HepG2 (cell line): Measurements from ENCODE around the gene PPP1R7. TPM values are rescaled to one million over a fixed set of nuclear protein-coding genes. Genes with fewer than 3 reads are reported as not detected.

ENCODE experiments used
- ATAC-seq: fragments of 200-7000 bp; cut with Tn5 transposase; 3 replicates; pipeline ENCODE4 v1.9.1; 2020; ENCODE audit warnings: mild to moderate bottlenecking, moderate library complexity
- BruUV-seq: library from RNA; stranded (reverse); fragments of 400-500 nt; replicated peaks from 2 replicates; lab custom pipeline; 2021; lab: Mats Ljungman, UMichigan
- CTCF ChIA-PET: fragments of 300-600 bp; formaldehyde crosslinking; extraction: SDS; loops from one replicate; lab custom pipeline; 2021; ENCODE audit warnings: low total read pairs, inconsistent platforms, low intra/inter-chr PET ratio; lab: Yijun Ruan, JAX
- POLR2A ChIA-PET: fragments of 350-600 bp; sonication (Branson Sonifier 250); formaldehyde crosslinking; loops from one replicate; lab custom pipeline; 2020; ENCODE audit warnings: antibody characterized with exemption, inconsistent platforms; lab: Yijun Ruan, JAX
- DNase-seq: peaks from one replicate; pipeline ENCODE4 v3.0.0-alpha.2; 2015; ENCODE audit warnings: low spot score
- FAIRE-seq: peaks from 3 replicates; lab custom pipeline; 2011; peaks lifted over from hg19 to GRCh38; lab: Jason Lieb, UNC
- H2AFZ ChIP-seq: one replicate; pipeline ENCODE4 v1.6.1; 2011; ENCODE audit warnings: low read length, inconsistent platforms
- H3K27ac ChIP-seq: fragments of 300-600 bp; 3 replicates; pipeline ENCODE4 v1.8.0; 2011; ENCODE audit warnings: mixed run types, mild to moderate bottlenecking, mixed read lengths, low read length, inconsistent platforms; ENCODE audit not compliant: insufficient read depth; ENCODE audit errors: extremely low read length
- H3K27me3 ChIP-seq, 2 experiments: fragments of 200-600 bp in 1 of 2; 2 replicates in 1 of 2; 3 replicates in 1 of 2; pipeline versions ENCODE4 v1.6.0 to v1.8.0; 2011; ENCODE audit warnings: low read length in 2 of 2, mild to moderate bottlenecking in 2 of 2, moderate library complexity in 2 of 2, inconsistent platforms in 1 of 2; ENCODE audit not compliant: insufficient read depth in 2 of 2, control insufficient read depth in 1 of 2
- H3K36me3 ChIP-seq, 2 experiments: fragments of 200-600 bp in 1 of 2; replicated peaks in 1 of 2; 2 replicates in 1 of 2; 3 replicates in 1 of 2; pipeline versions ENCODE4 v1.5.1 to v1.8.0; 2011; ENCODE audit warnings: low read length in 2 of 2, inconsistent platforms in 1 of 2; ENCODE audit not compliant: insufficient read depth in 2 of 2, control insufficient read depth in 1 of 2
- H3K4me1 ChIP-seq: 2 replicates; pipeline ENCODE4 v1.5.1; 2012; ENCODE audit warnings: low read length, inconsistent platforms; ENCODE audit not compliant: insufficient read depth
- H3K4me2 ChIP-seq: 2 replicates; pipeline ENCODE4 v1.6.0; 2011; ENCODE audit warnings: low read depth, low read length, inconsistent platforms
- H3K4me3 ChIP-seq, 3 experiments: fragments of 200-600 bp in 1 of 3; sonication (generic), shearing (Covaris generic) in 1 of 3; replicated peaks in 1 of 3; 2 replicates each; pipeline ENCODE4 v1.5.1; 2011 to 2016; ENCODE audit warnings: low read length in 3 of 3, inconsistent platforms in 2 of 3, low read depth in 2 of 3, mild to moderate bottlenecking in 2 of 3, control low read depth in 1 of 3, mixed read lengths in 1 of 3; ENCODE audit not compliant: insufficient read depth in 1 of 3
- H3K79me2 ChIP-seq: one replicate; pipeline ENCODE4 v1.6.1; 2011; ENCODE audit warnings: low read length, inconsistent platforms; ENCODE audit not compliant: insufficient read depth
- H3K9ac ChIP-seq: 2 replicates; pipeline ENCODE4 v1.6.0; 2011; ENCODE audit warnings: mild to moderate bottlenecking, low read depth, low read length, inconsistent platforms; ENCODE audit not compliant: insufficient read depth
- H3K9me3 ChIP-seq: 2 replicates; pipeline ENCODE4 v1.5.1; 2012; ENCODE audit warnings: mild to moderate bottlenecking, low read length
- H4K20me1 ChIP-seq: 2 replicates; pipeline ENCODE4 v1.6.0; 2011; ENCODE audit warnings: inconsistent platforms, mild to moderate bottlenecking, low read length, moderate library complexity; ENCODE audit not compliant: insufficient read depth
- CBX5 ChIP-seq: sonication (generic); formaldehyde crosslinking; IDR thresholded peaks from 2 replicates; pipeline ENCODE4 v1.4.0; 2020; ENCODE audit warnings: missing genetic modification reagents, borderline replicate concordance
- CCDC6 ChIP-seq: sonication (generic); formaldehyde crosslinking; IDR thresholded peaks from 2 replicates; pipeline ENCODE4 v1.8.1; 2022; ENCODE audit warnings: mild to moderate bottlenecking, missing genetic modification reagents, moderate library complexity
- HDAC6 ChIP-seq: fragments of 200-600 bp; sonication (generic); IDR thresholded peaks from 2 replicates; pipeline ENCODE4 v1.7.0; 2017; ENCODE audit warnings: mild to moderate bottlenecking, antibody characterized with exemption, low read length, low read depth
- MAFG ChIP-seq: sonication (generic); formaldehyde crosslinking; IDR thresholded peaks from 2 replicates; pipeline ENCODE4 v1.5.1; 2020; ENCODE audit warnings: mild to moderate bottlenecking, missing genetic modification reagents
- NCOR1 ChIP-seq: fragments of 200-600 bp; sonication (generic); IDR thresholded peaks from 2 replicates; pipeline ENCODE4 v1.7.0; 2017; ENCODE audit warnings: antibody characterized with exemption, low read length, borderline replicate concordance
- POLR2A ChIP-seq, 2 experiments: IDR thresholded peaks; 2 replicates each; pipeline ENCODE4 v1.6.1; 2011; ENCODE audit warnings: low read depth in 2 of 2, low read length in 2 of 2, mild to moderate bottlenecking in 1 of 2, moderate library complexity in 1 of 2; ENCODE audit not compliant: insufficient read depth in 1 of 2
- RAD21 ChIP-seq: fragments of 450-650 bp; formaldehyde crosslinking; IDR thresholded peaks from 2 replicates; pipeline ENCODE4 v1.5.0; 2020; ENCODE audit warnings: mild to moderate bottlenecking
- TRIM24 ChIP-seq: sonication (generic); formaldehyde crosslinking; IDR thresholded peaks from 2 replicates; pipeline ENCODE4 v1.8.0; 2022; ENCODE audit warnings: mild to moderate bottlenecking, missing genetic modification reagents
- TSC22D2 ChIP-seq: sonication (generic); formaldehyde crosslinking; IDR thresholded peaks from 2 replicates; pipeline ENCODE4 v1.5.1; 2020; ENCODE audit warnings: missing genetic modification reagents, mild to moderate bottlenecking, borderline replicate concordance
- YEATS4 ChIP-seq: sonication (generic); formaldehyde crosslinking; IDR thresholded peaks from 2 replicates; pipeline ENCODE4 v1.4.0; 2020; ENCODE audit warnings: missing genetic modification reagents, borderline replicate concordance
- ZFP41 ChIP-seq: sonication (generic); formaldehyde crosslinking; IDR thresholded peaks from 2 replicates; pipeline ENCODE4 v1.4.0; 2020; ENCODE audit warnings: mild to moderate bottlenecking, missing genetic modification reagents, borderline replicate concordance
- ZNF292 ChIP-seq: sonication (generic); formaldehyde crosslinking; IDR thresholded peaks from 2 replicates; pipeline ENCODE4 v1.8.1; 2022; ENCODE audit warnings: mild to moderate bottlenecking, low read depth, missing genetic modification reagents, borderline replicate concordance
- ZNF430 ChIP-seq: sonication (generic); formaldehyde crosslinking; IDR thresholded peaks from 2 replicates; pipeline ENCODE4 v1.9.0; 2021; ENCODE audit warnings: mild to moderate bottlenecking, missing genetic modification reagents
- WGBS: methylation state at CpG from one replicate; pipeline ENCODE4 v1.1.6; 2017; ENCODE audit warnings: low lambda C conversion rate; 5-methylcytosine and 5-hydroxymethylcytosine counted together
- in situ Hi-C: cut with HindIII; loops from 2 replicates; pipeline ENCODE4 v1.10.0; 2017; ENCODE audit warnings: low pct_unique_long_range_greater_than_20kb; ENCODE audit not compliant: extremely low pct_ligation_motif_present
- intact Hi-C: fragments of 100-400 bp; cut with micrococcal nuclease; formaldehyde crosslinking; loops from one replicate; pipeline ENCODE4 v1.10.0; 2022; ENCODE audit not compliant: unreplicated experiment
- polyA plus RNA-seq, 8 experiments: library from polyadenylated mRNA; depleted of rRNA in 3 of 8; stranded (reverse) in 7 of 8; unstranded in 1 of 8; fragments of >200 nt; fragmentation: Illumina TruSeq in 4 of 8; extraction: Trizol in 4 of 8; gene quantifications; 2 replicates each; pipeline versions ENCODE4 v1.2.1 to v1.2.3, GENCODE V29; 2011 to 2016; ENCODE audit warnings: low read depth in 4 of 8, missing spikeins in 1 of 8, mixed read lengths in 1 of 8; ENCODE audit not compliant: insufficient read depth in 1 of 8
- total RNA-seq, 5 experiments: library from RNA; depleted of rRNA; stranded (reverse); fragments of >200 nt; fragmentation: Illumina TruSeq; extraction: Trizol; gene quantifications; 2 replicates each; pipeline ENCODE4 v1.2.3, GENCODE V29; 2016; ENCODE audit warnings: low read depth in 1 of 5
- TF ChIP-seq, protein P1 (sequence below): sonication (generic); formaldehyde crosslinking; IDR thresholded peaks from 2 replicates; pipeline ENCODE4 v1.5.1; 2020; ENCODE audit warnings: missing genetic modification reagents, mild to moderate bottlenecking, borderline replicate concordance
- TF ChIP-seq, protein P2 (sequence below): IDR thresholded peaks from 2 replicates; pipeline ENCODE4 v1.6.1; 2016; ENCODE audit warnings: mild to moderate bottlenecking, missing biosample characterization, missing genetic modification reagents
- TF ChIP-seq, protein P3 (sequence below): sonication (generic); formaldehyde crosslinking; IDR thresholded peaks from 2 replicates; pipeline ENCODE4 v1.4.0; 2020; ENCODE audit warnings: missing genetic modification reagents, borderline replicate concordance
- TF ChIP-seq, protein P4 (sequence below): IDR thresholded peaks from 2 replicates; pipeline ENCODE4 v1.6.1; 2012; ENCODE audit warnings: low read length, improper control_type of control experiment
- TF ChIP-seq, protein P5 (sequence below): sonication (generic); formaldehyde crosslinking; IDR thresholded peaks from 2 replicates; pipeline ENCODE4 v1.4.0; 2020; ENCODE audit warnings: mild to moderate bottlenecking, missing genetic modification reagents

The PPP1R7 gene
- total and polyA plus RNA-seq, 2 of the 13 experiments (the other 11 are each of a cell fraction or from before 2014, with no cell fraction given) = 33.3 to 67.9 TPM

DNA sequence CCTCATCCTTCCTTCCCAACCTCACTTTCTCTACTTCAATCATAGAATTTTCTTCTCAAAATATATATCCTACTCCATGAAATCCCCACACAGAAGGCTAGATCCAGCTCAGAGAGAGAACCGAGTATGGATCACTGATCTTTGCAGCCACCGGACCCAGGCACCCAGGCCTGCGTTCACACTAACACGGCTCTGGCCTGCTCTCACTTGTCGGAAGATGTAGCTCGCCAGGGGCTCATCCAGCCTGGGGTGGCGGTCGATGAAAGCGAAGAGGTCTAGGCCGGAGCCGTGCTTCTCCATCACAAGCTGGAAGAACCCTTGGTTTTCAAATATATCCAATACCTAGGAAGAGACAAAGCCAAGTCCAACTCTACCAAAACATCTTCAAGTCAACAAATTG lies 35.4 kb upstream of the PPP1R7 start:
- no peak overlapping the region for H3K9ac ChIP-seq
- WGBS = 97% methylated on average over 11 of the region's 11 CpGs
- BruUV-seq = no TSS peak
- CTCF ChIA-PET = no interaction called here
- no peaks in the 10 kb centered on the region for H3K27me3 ChIP-seq
- in situ Hi-C loops (no loop called here), intact Hi-C loops (no loop called here)
- ATAC-seq (no peak), FAIRE-seq (no peak), DNase-seq (no peak)
- H3K27ac ChIP-seq = no peak overlapping the region
- H2AFZ ChIP-seq = no peak overlapping the region
- H3K36me3 ChIP-seq = peaks cover 9 to 30% of the 10 kb centered on the region in 2 experiments; a peak in 4 of 5 replicates
- H3K9me3 ChIP-seq = no peaks in the 10 kb centered on the region
- POLR2A ChIA-PET = no interaction called here
- no peaks in the 10 kb centered on the region for H3K79me2 ChIP-seq
- no peaks in the 10 kb centered on the region for H4K20me1 ChIP-seq
- no peak overlapping the region for H3K4me2 ChIP-seq
- H3K4me3 ChIP-seq = no peak overlapping the region
- H3K4me1 ChIP-seq = no peaks in the 10 kb centered on the region
- no peak for TF ChIP-seq CBX5 (CRISPR knock-in tag)
- no peak for TF ChIP-seq HDAC6
- no peak for TF ChIP-seq ZFP41 (CRISPR knock-in tag)
- TF ChIP-seq, protein P1, sequence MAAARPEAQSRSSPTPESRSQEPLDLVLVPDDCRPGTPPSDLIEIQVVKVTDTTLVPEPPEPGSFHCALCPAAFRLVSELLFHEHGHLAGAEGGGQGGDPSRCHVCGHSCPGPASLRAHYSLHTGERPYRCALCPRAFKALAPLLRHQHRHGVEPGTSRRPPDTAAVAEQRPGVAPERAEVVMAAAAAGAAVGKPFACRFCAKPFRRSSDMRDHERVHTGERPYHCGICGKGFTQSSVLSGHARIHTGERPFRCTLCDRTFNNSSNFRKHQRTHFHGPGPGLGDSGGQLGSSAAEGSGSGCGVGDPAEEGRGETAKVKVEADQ (CRISPR knock-in tag) = no peak
- TF ChIP-seq ZNF292 (CRISPR knock-in tag) = no peak
- TF ChIP-seq ZNF430 = no peak
- TF ChIP-seq TSC22D2 (CRISPR knock-in tag) = no peak
- TF ChIP-seq YEATS4 (CRISPR knock-in tag) = no peak
- TF ChIP-seq, protein P2, sequence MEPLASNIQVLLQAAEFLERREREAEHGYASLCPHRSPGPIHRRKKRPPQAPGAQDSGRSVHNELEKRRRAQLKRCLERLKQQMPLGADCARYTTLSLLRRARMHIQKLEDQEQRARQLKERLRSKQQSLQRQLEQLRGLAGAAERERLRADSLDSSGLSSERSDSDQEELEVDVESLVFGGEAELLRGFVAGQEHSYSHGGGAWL (CRISPR knock-in tag) = no peak
- no peak for TF ChIP-seq MAFG (CRISPR knock-in tag)
- TF ChIP-seq, protein P3, sequence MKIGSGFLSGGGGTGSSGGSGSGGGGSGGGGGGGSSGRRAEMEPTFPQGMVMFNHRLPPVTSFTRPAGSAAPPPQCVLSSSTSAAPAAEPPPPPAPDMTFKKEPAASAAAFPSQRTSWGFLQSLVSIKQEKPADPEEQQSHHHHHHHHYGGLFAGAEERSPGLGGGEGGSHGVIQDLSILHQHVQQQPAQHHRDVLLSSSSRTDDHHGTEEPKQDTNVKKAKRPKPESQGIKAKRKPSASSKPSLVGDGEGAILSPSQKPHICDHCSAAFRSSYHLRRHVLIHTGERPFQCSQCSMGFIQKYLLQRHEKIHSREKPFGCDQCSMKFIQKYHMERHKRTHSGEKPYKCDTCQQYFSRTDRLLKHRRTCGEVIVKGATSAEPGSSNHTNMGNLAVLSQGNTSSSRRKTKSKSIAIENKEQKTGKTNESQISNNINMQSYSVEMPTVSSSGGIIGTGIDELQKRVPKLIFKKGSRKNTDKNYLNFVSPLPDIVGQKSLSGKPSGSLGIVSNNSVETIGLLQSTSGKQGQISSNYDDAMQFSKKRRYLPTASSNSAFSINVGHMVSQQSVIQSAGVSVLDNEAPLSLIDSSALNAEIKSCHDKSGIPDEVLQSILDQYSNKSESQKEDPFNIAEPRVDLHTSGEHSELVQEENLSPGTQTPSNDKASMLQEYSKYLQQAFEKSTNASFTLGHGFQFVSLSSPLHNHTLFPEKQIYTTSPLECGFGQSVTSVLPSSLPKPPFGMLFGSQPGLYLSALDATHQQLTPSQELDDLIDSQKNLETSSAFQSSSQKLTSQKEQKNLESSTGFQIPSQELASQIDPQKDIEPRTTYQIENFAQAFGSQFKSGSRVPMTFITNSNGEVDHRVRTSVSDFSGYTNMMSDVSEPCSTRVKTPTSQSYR (CRISPR knock-in tag) = no peak
- TF ChIP-seq NCOR1 = no peak
- TF ChIP-seq, protein P4, sequence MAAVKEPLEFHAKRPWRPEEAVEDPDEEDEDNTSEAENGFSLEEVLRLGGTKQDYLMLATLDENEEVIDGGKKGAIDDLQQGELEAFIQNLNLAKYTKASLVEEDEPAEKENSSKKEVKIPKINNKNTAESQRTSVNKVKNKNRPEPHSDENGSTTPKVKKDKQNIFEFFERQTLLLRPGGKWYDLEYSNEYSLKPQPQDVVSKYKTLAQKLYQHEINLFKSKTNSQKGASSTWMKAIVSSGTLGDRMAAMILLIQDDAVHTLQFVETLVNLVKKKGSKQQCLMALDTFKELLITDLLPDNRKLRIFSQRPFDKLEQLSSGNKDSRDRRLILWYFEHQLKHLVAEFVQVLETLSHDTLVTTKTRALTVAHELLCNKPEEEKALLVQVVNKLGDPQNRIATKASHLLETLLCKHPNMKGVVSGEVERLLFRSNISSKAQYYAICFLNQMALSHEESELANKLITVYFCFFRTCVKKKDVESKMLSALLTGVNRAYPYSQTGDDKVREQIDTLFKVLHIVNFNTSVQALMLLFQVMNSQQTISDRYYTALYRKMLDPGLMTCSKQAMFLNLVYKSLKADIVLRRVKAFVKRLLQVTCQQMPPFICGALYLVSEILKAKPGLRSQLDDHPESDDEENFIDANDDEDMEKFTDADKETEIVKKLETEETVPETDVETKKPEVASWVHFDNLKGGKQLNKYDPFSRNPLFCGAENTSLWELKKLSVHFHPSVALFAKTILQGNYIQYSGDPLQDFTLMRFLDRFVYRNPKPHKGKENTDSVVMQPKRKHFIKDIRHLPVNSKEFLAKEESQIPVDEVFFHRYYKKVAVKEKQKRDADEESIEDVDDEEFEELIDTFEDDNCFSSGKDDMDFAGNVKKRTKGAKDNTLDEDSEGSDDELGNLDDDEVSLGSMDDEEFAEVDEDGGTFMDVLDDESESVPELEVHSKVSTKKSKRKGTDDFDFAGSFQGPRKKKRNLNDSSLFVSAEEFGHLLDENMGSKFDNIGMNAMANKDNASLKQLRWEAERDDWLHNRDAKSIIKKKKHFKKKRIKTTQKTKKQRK = no peak
- no peak for TF ChIP-seq TRIM24 (CRISPR knock-in tag)
- no peak for TF ChIP-seq CCDC6 (CRISPR knock-in tag)
- TF ChIP-seq POLR2A (IDR thresholded peaks at IDR 0.05; ENCODE audit: insufficient read depth in 1 of 2, low read depth in 2 of 2, low read length in 2 of 2) = no peak
- TF ChIP-seq RAD21 (CRISPR knock-in tag) = no peak
- TF ChIP-seq, protein P5, sequence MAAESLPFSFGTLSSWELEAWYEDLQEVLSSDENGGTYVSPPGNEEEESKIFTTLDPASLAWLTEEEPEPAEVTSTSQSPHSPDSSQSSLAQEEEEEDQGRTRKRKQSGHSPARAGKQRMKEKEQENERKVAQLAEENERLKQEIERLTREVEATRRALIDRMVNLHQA (CRISPR knock-in tag) = no peak
